Stimulated activated CD8-positive, alpha-beta memory T cell treated with anti-CD3 and anti-CD28 coated beads, Interleukin-12 subunit alpha, Interleukin-12 subunit beta, amount 100 ng/mL, for 24 hours (primary cell): ENCODE results near the gene DAPK3.
A peak's percentile ranks its signal among the peaks of the same experiment; 100 is the strongest.
"Not testable (repeated sequence)": the region's sequence is repeated elsewhere in the genome, so short reads cannot be mapped to it uniquely, and the experiment has no call there.

ENCODE experiments used
- DNase-seq: peaks from one replicate; pipeline ENCODE4 v3.0.0-alpha.2; 2020; ENCODE audit errors: extremely low read depth

The DAPK3 gene

GRCh38 chr19:4005436-4005835, 34.5 kb upstream of the DAPK3 start:
- DNase-seq = not testable (repeated sequence)

GRCh38 chr19:4000798-4001197, 29.9 kb upstream of the DAPK3 start:
- not testable (repeated sequence) for DNase-seq

- DNase-seq = not testable (repeated sequence)
Measured at GRCh38 chr19:3998667-3999412, 27.9 kb upstream of the DAPK3 start.

DNA sequence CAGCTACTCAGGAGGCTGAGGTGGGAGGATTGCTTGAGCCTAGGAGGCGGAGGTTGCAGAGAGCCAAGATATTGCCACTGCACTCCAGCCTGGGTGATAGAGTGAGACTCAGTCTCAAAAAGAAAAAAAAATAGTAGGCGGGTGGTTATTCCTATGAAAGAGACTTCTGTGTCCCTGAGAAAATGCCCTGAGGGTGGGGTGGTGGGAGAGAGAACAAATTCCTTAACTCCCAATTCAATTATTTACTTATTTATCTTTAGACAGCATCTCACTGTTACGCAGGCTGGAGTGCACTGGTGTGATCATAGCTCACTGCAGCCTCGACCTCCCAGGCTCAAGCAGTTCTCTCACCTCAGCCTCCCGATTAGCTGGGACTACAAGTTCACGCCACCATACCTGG, 24.7 kb upstream of the DAPK3 start:
- no peak for DNase-seq

DNA sequence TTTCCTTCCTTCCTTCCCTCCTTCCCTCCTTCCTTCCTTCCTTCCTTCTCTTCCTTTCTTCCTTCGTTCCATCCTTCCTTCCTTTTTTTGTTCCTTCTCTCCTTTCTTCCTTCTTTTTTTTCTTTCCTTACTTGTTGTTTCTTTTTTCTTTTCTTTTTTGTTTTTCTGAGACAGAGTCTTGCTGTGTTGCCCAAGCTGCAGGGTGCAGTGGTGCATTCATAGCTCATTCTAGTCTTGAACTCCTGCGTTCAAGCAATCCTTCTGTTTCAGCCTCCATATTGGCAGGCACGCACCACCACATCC, 19.9 kb upstream of the DAPK3 start:
- DNase-seq = no peak

GRCh38 chr19:3987619-3988371, 16.9 kb upstream of the DAPK3 start:
- DNase-seq = peak; percentile 65

GRCh38 chr19:3986260-3987041, 15.6 kb upstream of the DAPK3 start:
- no peak for DNase-seq

- DNase-seq = no peak
Measured at GRCh38 chr19:3985643-3986259, 14.9 kb upstream of the DAPK3 start.

GRCh38 chr19:3984908-3985642, 14.2 kb upstream of the DAPK3 start, which contains the start of gene EEF2:
Gene EEF2, minus strand, starts transcription at chr19:3985463. Its CDS starts 83 bp downstream, at chr19:3985380.
- peak; percentile 70 for DNase-seq

DNA sequence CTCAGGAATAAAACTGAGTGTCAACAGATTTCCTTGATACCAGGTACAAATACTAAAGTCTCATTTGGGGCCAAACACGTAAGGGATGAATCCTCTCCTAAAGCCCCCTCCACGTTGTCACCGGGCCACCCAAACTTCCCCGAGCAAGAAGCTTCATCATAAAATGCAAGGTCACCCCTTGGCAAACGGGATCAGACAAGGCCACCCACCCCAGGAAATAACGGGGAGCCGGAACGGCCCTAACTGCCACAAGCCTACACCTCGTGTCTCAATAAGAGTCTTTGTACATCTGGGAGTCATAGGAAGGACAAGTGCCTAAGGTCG, 13.6 kb upstream of the DAPK3 start:
- no peak for DNase-seq

DNA sequence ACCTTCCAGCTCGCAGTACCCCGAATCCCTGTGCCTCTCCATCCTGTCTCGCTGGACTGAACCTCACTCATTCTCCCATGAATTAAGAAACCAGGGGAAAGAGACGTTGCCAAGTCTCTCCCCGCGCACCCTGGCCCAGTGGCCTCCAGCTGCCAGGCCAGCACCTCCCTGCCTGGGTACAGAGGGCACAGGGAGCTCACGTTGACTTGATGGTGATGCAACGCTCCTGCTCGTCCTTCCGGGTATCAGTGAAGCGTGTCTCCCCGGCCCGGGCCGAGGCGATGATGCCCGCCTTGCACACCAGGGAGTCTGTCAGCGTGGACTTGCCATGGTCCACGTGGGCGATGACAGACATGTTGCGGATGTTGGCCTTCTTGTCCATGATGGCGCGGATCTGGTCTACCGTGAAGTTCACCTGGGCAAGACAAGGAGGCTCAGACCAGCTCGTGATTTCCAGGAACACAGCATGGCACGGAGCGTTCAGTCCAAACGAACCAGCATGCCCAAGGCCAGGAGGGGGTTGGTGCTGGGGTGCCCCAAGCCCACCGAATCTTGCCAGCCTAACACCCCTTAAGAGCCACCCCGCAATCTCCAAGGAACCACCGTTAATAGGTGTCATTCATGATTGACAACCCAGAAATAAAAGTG, 13.2 kb upstream of the DAPK3 start:
- DNase-seq = no peak

- DNase-seq = no peak
Measured at GRCh38 chr19:3983542-3983914, 12.6 kb upstream of the DAPK3 start.

DNA sequence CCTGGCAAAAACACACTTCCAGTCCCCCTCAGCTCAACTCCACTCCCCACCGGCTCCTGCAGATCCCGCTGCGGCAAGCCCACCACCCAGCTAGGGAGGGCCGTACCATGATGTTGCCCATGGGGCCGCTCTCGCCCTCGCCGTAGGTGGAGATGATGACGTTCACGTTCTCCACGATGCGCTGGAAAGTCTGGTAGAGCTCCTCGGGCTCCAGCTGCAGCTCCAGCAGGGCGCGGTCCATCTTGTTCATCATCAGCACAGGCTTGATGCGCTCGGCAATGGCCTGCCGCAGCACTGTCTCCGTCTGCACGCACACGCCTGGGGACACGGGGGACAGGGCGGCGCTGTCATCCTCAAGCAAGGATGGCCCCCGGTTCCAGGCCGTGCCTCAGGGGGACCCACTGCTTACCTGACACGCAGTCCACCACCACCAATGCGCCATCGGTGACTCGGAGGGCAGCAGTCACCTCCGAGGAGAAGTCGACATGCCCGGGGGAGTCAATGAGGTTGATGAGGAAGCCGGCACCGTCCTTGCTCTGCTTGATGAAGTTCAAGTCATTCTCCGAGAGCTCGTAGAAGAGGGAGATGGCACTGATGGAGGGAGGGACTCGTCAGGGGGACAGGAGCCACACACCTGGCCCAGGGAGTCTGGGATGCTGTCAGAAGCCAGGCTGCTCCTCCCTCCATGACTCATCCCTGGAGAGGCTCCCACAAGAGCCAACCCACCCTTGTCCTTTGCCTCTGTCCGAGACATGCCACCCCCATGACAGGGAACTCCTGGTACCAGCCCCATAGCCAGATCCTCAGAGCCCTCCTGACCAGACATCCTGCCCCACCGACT, 12.0 kb upstream of the DAPK3 start:
- no peak for DNase-seq

GRCh38 chr19:3981736-3982681, 11.1 kb upstream of the DAPK3 start:
- no peak for DNase-seq

- DNase-seq = no peak
Measured at GRCh38 chr19:3981373-3981735, 10.5 kb upstream of the DAPK3 start.

- no peak for DNase-seq
Measured at GRCh38 chr19:3980353-3981251, 9.7 kb upstream of the DAPK3 start.

DNA sequence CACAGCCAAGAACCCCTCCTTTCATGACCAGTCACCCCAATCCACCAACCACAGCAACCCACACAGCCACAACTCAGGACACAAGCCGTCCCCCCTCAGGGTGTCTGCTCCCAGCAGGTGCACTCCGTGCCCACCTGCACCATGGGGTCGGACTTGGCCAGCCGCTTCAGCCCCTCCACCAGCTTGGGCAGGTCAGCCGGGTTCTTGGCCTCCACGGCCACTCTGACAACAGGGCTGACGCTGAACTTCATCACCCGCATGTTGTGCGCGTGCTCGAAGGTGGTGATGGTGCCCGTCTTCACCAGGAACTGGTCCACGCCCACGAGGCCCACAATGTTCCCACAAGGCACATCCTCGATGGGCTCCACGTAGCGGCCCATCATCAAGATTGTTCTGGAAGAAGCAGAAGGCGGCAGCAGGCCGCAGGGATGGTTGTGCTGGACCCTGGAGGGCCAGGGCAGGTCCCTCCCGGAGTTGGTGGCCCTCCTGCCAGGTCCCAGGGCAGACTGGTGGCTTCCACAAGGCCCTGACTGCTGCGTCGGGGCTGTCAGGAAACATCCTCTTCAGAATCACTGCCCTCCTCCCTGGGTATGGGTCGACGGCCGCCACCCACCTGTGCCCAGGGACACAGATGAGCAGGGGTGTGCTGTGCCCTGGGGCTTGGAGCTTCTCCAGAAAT, 8.9 kb upstream of the DAPK3 start:
- DNase-seq = no peak

DNA sequence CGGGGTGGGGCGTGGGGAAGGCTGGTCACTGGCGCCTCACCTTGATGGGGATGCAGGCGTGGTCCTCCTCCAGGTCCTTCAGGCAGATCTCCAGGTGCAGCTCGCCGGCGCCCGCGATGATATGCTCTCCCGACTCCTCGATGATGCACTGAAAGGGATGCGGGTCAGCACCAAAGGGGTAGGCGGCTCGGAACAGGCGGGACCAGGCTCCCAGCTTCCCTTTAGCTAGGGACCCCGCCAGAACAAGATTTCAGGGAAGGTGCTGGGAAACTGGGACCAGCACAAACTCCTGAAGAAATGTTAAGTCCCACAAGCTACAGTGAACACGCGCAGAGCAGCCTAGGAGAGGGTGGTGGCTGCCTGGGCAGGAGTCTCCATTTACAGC, 8.4 kb upstream of the DAPK3 start:
- DNase-seq = no peak
